H9 (cell line): ENCODE results near the gene HOMER1. TPM values are rescaled to one million over a fixed set of nuclear protein-coding genes. Genes with fewer than 3 reads are reported as not detected.

ENCODE experiments used
- DNase-seq: peaks from one replicate; pipeline ENCODE4 v3.0.0-alpha.2; 2017
- H2AFZ ChIP-seq: one replicate; pipeline ENCODE4 v1.6.1; 2013; ENCODE audit warnings: mild to moderate bottlenecking, low read length, control low read depth, moderate library complexity
- H2AK5ac ChIP-seq: 2 replicates; pipeline ENCODE4 v1.6.1; 2013; ENCODE audit warnings: low read length, control low read depth, mixed read lengths; ENCODE audit not compliant: insufficient read length
- H2BK120ac ChIP-seq: one replicate; pipeline ENCODE4 v1.6.1; 2013; ENCODE audit warnings: low read depth, mild to moderate bottlenecking, low read length, control low read depth, inconsistent platforms; ENCODE audit not compliant: poor library complexity, severe bottlenecking
- H2BK12ac ChIP-seq: 2 replicates; pipeline ENCODE4 v1.6.1; 2013; ENCODE audit warnings: low read length, control low read depth, mixed read lengths, low read depth; ENCODE audit not compliant: insufficient read length
- H2BK15ac ChIP-seq: 2 replicates; pipeline ENCODE4 v1.6.1; 2013; ENCODE audit warnings: low read depth, low read length, control low read depth
- H2BK20ac ChIP-seq: one replicate; pipeline ENCODE4 v1.6.1; 2013; ENCODE audit warnings: low read depth, mild to moderate bottlenecking, low read length, control low read depth, inconsistent platforms; ENCODE audit not compliant: poor library complexity, severe bottlenecking
- H2BK5ac ChIP-seq: 2 replicates; pipeline ENCODE4 v1.6.1; 2013; ENCODE audit warnings: low read length, control low read depth, mixed read lengths; ENCODE audit not compliant: insufficient read length
- H3K14ac ChIP-seq: 2 replicates; pipeline ENCODE4 v1.6.1; 2013; ENCODE audit warnings: low read length, control low read depth; ENCODE audit not compliant: insufficient read depth
- H3K18ac ChIP-seq: 2 replicates; pipeline ENCODE4 v1.6.1; 2013; ENCODE audit warnings: low read depth, mild to moderate bottlenecking, mixed read lengths, low read length, control low read depth; ENCODE audit not compliant: insufficient read length
- H3K23ac ChIP-seq: 2 replicates; pipeline ENCODE4 v1.6.1; 2013; ENCODE audit warnings: low read length, control low read depth, mixed read lengths, low read depth; ENCODE audit not compliant: insufficient read length
- H3K23me2 ChIP-seq: 2 replicates; pipeline ENCODE4 v1.6.1; 2013; ENCODE audit warnings: low read depth, mild to moderate bottlenecking, mixed read lengths, low read length, control low read depth; ENCODE audit not compliant: insufficient read length, poor library complexity, severe bottlenecking
- H3K27ac ChIP-seq: 2 replicates; pipeline ENCODE4 v1.5.1; 2013; ENCODE audit warnings: low read length, control low read depth, mixed read lengths, low read depth; ENCODE audit not compliant: insufficient read length
- H3K27me3 ChIP-seq: 2 replicates; pipeline ENCODE4 v1.6.1; 2013; ENCODE audit warnings: low read length, control low read depth, inconsistent platforms; ENCODE audit not compliant: insufficient read depth
- H3K4ac ChIP-seq: 2 replicates; pipeline ENCODE4 v1.6.1; 2013; ENCODE audit warnings: low read depth, mild to moderate bottlenecking, control low read depth, inconsistent platforms, low read length, moderate library complexity
- H3K4me1 ChIP-seq: 2 replicates; pipeline ENCODE4 v1.6.1; 2013; ENCODE audit warnings: low read length, control low read depth, inconsistent platforms; ENCODE audit not compliant: insufficient read depth
- H3K4me2 ChIP-seq: 2 replicates; pipeline ENCODE4 v1.6.1; 2013; ENCODE audit warnings: low read length, control low read depth, mixed read lengths; ENCODE audit not compliant: insufficient read length, insufficient read depth
- H3K56ac ChIP-seq: 2 replicates; pipeline ENCODE4 v1.6.1; 2013; ENCODE audit warnings: low read depth, mild to moderate bottlenecking, mixed read lengths, low read length, control low read depth; ENCODE audit not compliant: insufficient read length
- H3K79me1 ChIP-seq: 2 replicates; pipeline ENCODE4 v1.6.1; 2013; ENCODE audit warnings: low read depth, mild to moderate bottlenecking, moderate library complexity, low read length, control low read depth, inconsistent platforms; ENCODE audit not compliant: insufficient read depth, poor library complexity, severe bottlenecking
- H3K79me2 ChIP-seq: 2 replicates; pipeline ENCODE4 v1.6.1; 2013; ENCODE audit warnings: low read length, control low read depth, inconsistent platforms; ENCODE audit not compliant: insufficient read depth
- H3K9ac ChIP-seq: 2 replicates; pipeline ENCODE4 v1.6.1; 2013; ENCODE audit warnings: low read length, control low read depth, mixed read lengths; ENCODE audit not compliant: insufficient read length; ENCODE audit errors: extremely low read depth
- H3K9me3 ChIP-seq: one replicate; pipeline ENCODE4 v1.6.1; 2013; ENCODE audit warnings: low read depth, low read length, inconsistent platforms; ENCODE audit not compliant: control insufficient read depth
- H3T11ph ChIP-seq: one replicate; pipeline ENCODE4 v1.6.1; 2013; ENCODE audit warnings: mild to moderate bottlenecking, low read length, control low read depth, inconsistent platforms
- H4K20me1 ChIP-seq: one replicate; pipeline ENCODE4 v1.6.1; 2013; ENCODE audit not compliant: control insufficient read depth, insufficient read length, insufficient read depth
- H4K5ac ChIP-seq: 2 replicates; pipeline ENCODE4 v1.6.1; 2013; ENCODE audit warnings: low read depth, mild to moderate bottlenecking, mixed read lengths, low read length, control low read depth; ENCODE audit not compliant: insufficient read length
- H4K8ac ChIP-seq: replicated peaks from 2 replicates; pipeline ENCODE4 v1.6.1; 2013; ENCODE audit warnings: low read length, control low read depth, mixed read lengths, low read depth; ENCODE audit not compliant: insufficient read length
- H4K91ac ChIP-seq: 2 replicates; pipeline ENCODE4 v1.6.1; 2013; ENCODE audit warnings: low read depth, mild to moderate bottlenecking, moderate library complexity, mixed read lengths, low read length, control low read depth; ENCODE audit not compliant: insufficient read length
- H3K27ac Mint-ChIP-seq, 3 experiments: 2 replicates in 2 of 3; 3 replicates in 1 of 3; pipeline ENCODE4 v1.8.0; 2020 to 2021; ENCODE audit warnings: mixed read lengths in 3 of 3, mild to moderate bottlenecking in 1 of 3, moderate library complexity in 1 of 3
- H3K27me3 Mint-ChIP-seq: 2 replicates; pipeline ENCODE4 v1.8.0; 2021; ENCODE audit warnings: low read depth, mild to moderate bottlenecking, moderate library complexity, mixed read lengths
- H3K36me3 Mint-ChIP-seq, 3 experiments: 2 replicates in 2 of 3; 3 replicates in 1 of 3; pipeline ENCODE4 v1.8.0; 2020 to 2021; ENCODE audit warnings: low read depth in 3 of 3, mixed read lengths in 3 of 3; ENCODE audit not compliant: insufficient read depth in 1 of 3
- H3K4me1 Mint-ChIP-seq, 2 experiments: 2 replicates each; pipeline ENCODE4 v1.8.0; 2020; ENCODE audit warnings: mixed read lengths in 2 of 2
- H3K4me3 Mint-ChIP-seq, 2 experiments: 2 replicates in 1 of 2; 3 replicates in 1 of 2; pipeline ENCODE4 v1.8.0; 2020 to 2021; ENCODE audit warnings: mild to moderate bottlenecking in 2 of 2, mixed read lengths in 2 of 2, moderate library complexity in 1 of 2
- H3K9me3 Mint-ChIP-seq, 2 experiments: 2 replicates in 1 of 2; 3 replicates in 1 of 2; pipeline ENCODE4 v1.8.0; 2020; ENCODE audit warnings: mild to moderate bottlenecking in 2 of 2, mixed read lengths in 2 of 2, moderate library complexity in 1 of 2
- WGBS: extraction: QIAGEN DNeasy Blood & Tissue Kit; methylation state at CpG from one replicate; pipeline ENCODE4 v1.1.7; 2013; ENCODE audit warnings: missing lambda C conversion rate, low lambda C conversion rate, mixed read lengths; ENCODE audit not compliant: insufficient read length; ENCODE audit errors: extremely low coverage; 5-methylcytosine and 5-hydroxymethylcytosine counted together
- total RNA-seq: library from RNA; stranded (reverse); gene quantifications from 2 replicates; pipeline ENCODE4 v1.2.1, GENCODE V29; 2021
- TF ChIP-seq, protein P1 (sequence below): fragments of 200-600 bp; sonication (generic); conservative IDR thresholded peaks from 3 replicates; pipeline ENCODE4 v1.8.0; 2021; ENCODE audit warnings: antibody characterized with exemption, mild to moderate bottlenecking

HOMER1 gene
- total RNA-seq, 1 experiment from 2014 or later = 39.5 TPM

DNA sequence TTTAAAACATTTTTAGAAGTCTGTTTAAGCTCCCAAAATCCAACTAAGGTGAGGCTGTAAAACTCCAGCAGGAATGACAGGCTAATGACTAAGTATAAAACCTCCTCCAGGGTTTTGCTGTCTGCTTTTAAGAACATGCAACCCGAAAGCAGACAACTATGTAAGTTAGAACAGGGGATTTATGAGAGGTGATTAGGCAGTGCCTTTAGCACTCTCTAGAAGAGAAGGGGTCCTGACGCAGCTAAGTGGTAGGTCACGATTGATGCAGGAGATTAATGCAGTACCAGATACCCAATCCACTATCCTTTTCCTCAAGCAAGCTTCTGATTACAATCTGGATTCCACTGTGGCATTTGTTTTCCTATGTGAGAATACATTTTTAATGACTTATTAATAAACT, 25.9 kb downstream of the HOMER1 start:
- H3K23me2 ChIP-seq = no peaks in the 10 kb centered on the region
- no peak overlapping the region for H2BK120ac ChIP-seq
- H4K20me1 ChIP-seq = no peaks in the 10 kb centered on the region
- no peak overlapping the region for H4K91ac ChIP-seq
- Mint-ChIP-seq H3K27me3 (no peaks in the 10 kb centered on the region), H3K36me3 (peaks cover under 1 to 3% (median 1%) of the 10 kb centered on the region in 3 experiments; a peak in 3 of 7 replicates), H3K4me3 (no peak overlapping the region; a peak in 1 of 5 replicates), H3K4me1 (peaks cover 10 to 17% of the 10 kb centered on the region in 2 experiments), H3K27ac (no peak overlapping the region), H3K9me3 (peaks cover 0 to 3% of the 10 kb centered on the region in 2 experiments; a peak in 1 of 5 replicates)
- no peak overlapping the region for H4K5ac ChIP-seq
- no peak overlapping the region for H3K27ac ChIP-seq
- H2AFZ ChIP-seq = no peak overlapping the region
- H3K4me1 ChIP-seq = no peaks in the 10 kb centered on the region; the same call in 1 of the 2 replicates
- TF ChIP-seq, protein P1, sequence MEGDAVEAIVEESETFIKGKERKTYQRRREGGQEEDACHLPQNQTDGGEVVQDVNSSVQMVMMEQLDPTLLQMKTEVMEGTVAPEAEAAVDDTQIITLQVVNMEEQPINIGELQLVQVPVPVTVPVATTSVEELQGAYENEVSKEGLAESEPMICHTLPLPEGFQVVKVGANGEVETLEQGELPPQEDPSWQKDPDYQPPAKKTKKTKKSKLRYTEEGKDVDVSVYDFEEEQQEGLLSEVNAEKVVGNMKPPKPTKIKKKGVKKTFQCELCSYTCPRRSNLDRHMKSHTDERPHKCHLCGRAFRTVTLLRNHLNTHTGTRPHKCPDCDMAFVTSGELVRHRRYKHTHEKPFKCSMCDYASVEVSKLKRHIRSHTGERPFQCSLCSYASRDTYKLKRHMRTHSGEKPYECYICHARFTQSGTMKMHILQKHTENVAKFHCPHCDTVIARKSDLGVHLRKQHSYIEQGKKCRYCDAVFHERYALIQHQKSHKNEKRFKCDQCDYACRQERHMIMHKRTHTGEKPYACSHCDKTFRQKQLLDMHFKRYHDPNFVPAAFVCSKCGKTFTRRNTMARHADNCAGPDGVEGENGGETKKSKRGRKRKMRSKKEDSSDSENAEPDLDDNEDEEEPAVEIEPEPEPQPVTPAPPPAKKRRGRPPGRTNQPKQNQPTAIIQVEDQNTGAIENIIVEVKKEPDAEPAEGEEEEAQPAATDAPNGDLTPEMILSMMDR = no peak
- DNase-seq = no peak
- H3K18ac ChIP-seq = no peak overlapping the region
- H3K4me2 ChIP-seq = no peak overlapping the region
- no peak overlapping the region for H3T11ph ChIP-seq
- H2BK15ac ChIP-seq = no peak overlapping the region
- H3K27me3 ChIP-seq = no peaks in the 10 kb centered on the region
- no peak overlapping the region for H3K9ac ChIP-seq
- WGBS = no CpG with 5 or more reads among the region's 3 CpGs
- no peak overlapping the region for H3K14ac ChIP-seq
- no peak overlapping the region for H2BK12ac ChIP-seq
- H4K8ac ChIP-seq = no peak overlapping the region
- peaks cover 11% of the 10 kb centered on the region; the same call in 1 of the 2 replicates for H3K79me2 ChIP-seq
- no peak overlapping the region for H2BK5ac ChIP-seq
- no peaks in the 10 kb centered on the region for H3K79me1 ChIP-seq
- H2AK5ac ChIP-seq = no peak overlapping the region
- no peak overlapping the region for H3K56ac ChIP-seq
- H3K23ac ChIP-seq = no peak overlapping the region
- H3K9me3 ChIP-seq = no peaks in the 10 kb centered on the region
- no peak overlapping the region for H3K4ac ChIP-seq
- H2BK20ac ChIP-seq = no peak overlapping the region
